MCF 10A (cell line): ENCODE results near the gene SNX7. TPM values are rescaled to one million over a fixed set of nuclear protein-coding genes. Genes with fewer than 3 reads are reported as not detected.

Experiments
- BruUV-seq: library from RNA; stranded (reverse); fragments of 400-500 nt; replicated peaks from 2 replicates; lab custom pipeline; 2021; lab: Mats Ljungman, UMichigan
- CTCF ChIA-PET: fragments of 300-600 bp; sonication (Branson Sonifier 250); formaldehyde crosslinking; extraction: SDS; loops from one replicate; lab custom pipeline; 2021; ENCODE audit warnings: antibody characterized with exemption, inconsistent platforms; lab: Yijun Ruan, JAX
- POLR2A ChIA-PET: fragments of 300-600, 350-650 bp; sonication (Branson Sonifier 250); formaldehyde crosslinking; extraction: SDS; loops from one replicate; lab custom pipeline; 2020; ENCODE audit warnings: antibody characterized with exemption, inconsistent platforms; lab: Yijun Ruan, JAX
- DNase-seq: peaks from one replicate; pipeline ENCODE4 v3.0.0-alpha.2; 2018; ENCODE audit not compliant: unreplicated experiment
- H3K27ac Mint-ChIP-seq: one replicate; pipeline ENCODE4 v1.8.0; 2022; ENCODE audit warnings: mild to moderate bottlenecking, low read depth, mixed read lengths; ENCODE audit not compliant: unreplicated experiment
- H3K27me3 Mint-ChIP-seq: one replicate; pipeline ENCODE4 v1.8.0; 2022; ENCODE audit warnings: mixed read lengths; ENCODE audit not compliant: insufficient read depth, unreplicated experiment
- H3K36me3 Mint-ChIP-seq: one replicate; pipeline ENCODE4 v1.8.0; 2022; ENCODE audit warnings: mild to moderate bottlenecking, moderate library complexity, mixed read lengths; ENCODE audit not compliant: insufficient read depth, unreplicated experiment
- H3K4me1 Mint-ChIP-seq: one replicate; pipeline ENCODE4 v1.8.0; 2022; ENCODE audit warnings: mixed read lengths; ENCODE audit not compliant: insufficient read depth, unreplicated experiment
- H3K4me3 Mint-ChIP-seq: one replicate; pipeline ENCODE4 v1.8.0; 2022; ENCODE audit warnings: mild to moderate bottlenecking, moderate library complexity, mixed read lengths; ENCODE audit not compliant: unreplicated experiment
- H3K9me3 Mint-ChIP-seq: one replicate; pipeline ENCODE4 v1.8.0; 2022; ENCODE audit warnings: mixed read lengths; ENCODE audit not compliant: unreplicated experiment
- intact Hi-C: fragments of 100-400 bp; cut with micrococcal nuclease; formaldehyde crosslinking; loops from 2 replicates; pipeline ENCODE4 v1.14.1; 2022
- total RNA-seq: library from RNA; stranded (reverse); gene quantifications from 2 replicates; pipeline ENCODE4 v1.2.3, GENCODE V29; 2022
- TF ChIP-seq, protein P1 (sequence below): fragments of 200-600 bp; IDR thresholded peaks from one replicate; pipeline ENCODE4 v1.8.0; 2022; ENCODE audit warnings: antibody characterized with exemption, mild to moderate bottlenecking; ENCODE audit not compliant: unreplicated experiment

SNX7 gene
- total RNA-seq, 1 experiment from 2014 or later, result 24.2 TPM

GRCh38 chr1:98705591-98705990, 44.1 kb downstream of the SNX7 start:
- H3K27me3 Mint-ChIP-seq, result no peaks in the 10 kb centered on the region
- H3K9me3 Mint-ChIP-seq, result no peaks in the 10 kb centered on the region
- CTCF ChIA-PET, result no interaction called here
- POLR2A ChIA-PET, result interaction anchor here (0.9 kb wide), 1 partner anchor 16 kb away, joined by 6 read pairs; no protein-coding TSS in a partner anchor
- H3K27ac Mint-ChIP-seq, result no peak overlapping the region
- no peak overlapping the region for H3K4me3 Mint-ChIP-seq
- no peak for DNase-seq
- BruUV-seq, result no TSS peak
- TF ChIP-seq, protein P1, sequence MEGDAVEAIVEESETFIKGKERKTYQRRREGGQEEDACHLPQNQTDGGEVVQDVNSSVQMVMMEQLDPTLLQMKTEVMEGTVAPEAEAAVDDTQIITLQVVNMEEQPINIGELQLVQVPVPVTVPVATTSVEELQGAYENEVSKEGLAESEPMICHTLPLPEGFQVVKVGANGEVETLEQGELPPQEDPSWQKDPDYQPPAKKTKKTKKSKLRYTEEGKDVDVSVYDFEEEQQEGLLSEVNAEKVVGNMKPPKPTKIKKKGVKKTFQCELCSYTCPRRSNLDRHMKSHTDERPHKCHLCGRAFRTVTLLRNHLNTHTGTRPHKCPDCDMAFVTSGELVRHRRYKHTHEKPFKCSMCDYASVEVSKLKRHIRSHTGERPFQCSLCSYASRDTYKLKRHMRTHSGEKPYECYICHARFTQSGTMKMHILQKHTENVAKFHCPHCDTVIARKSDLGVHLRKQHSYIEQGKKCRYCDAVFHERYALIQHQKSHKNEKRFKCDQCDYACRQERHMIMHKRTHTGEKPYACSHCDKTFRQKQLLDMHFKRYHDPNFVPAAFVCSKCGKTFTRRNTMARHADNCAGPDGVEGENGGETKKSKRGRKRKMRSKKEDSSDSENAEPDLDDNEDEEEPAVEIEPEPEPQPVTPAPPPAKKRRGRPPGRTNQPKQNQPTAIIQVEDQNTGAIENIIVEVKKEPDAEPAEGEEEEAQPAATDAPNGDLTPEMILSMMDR, result no peak
- intact Hi-C loops, result no loop called here
- H3K4me1 Mint-ChIP-seq, result no peaks in the 10 kb centered on the region
- H3K36me3 Mint-ChIP-seq, result peaks cover 21% of the 10 kb centered on the region

DNA sequence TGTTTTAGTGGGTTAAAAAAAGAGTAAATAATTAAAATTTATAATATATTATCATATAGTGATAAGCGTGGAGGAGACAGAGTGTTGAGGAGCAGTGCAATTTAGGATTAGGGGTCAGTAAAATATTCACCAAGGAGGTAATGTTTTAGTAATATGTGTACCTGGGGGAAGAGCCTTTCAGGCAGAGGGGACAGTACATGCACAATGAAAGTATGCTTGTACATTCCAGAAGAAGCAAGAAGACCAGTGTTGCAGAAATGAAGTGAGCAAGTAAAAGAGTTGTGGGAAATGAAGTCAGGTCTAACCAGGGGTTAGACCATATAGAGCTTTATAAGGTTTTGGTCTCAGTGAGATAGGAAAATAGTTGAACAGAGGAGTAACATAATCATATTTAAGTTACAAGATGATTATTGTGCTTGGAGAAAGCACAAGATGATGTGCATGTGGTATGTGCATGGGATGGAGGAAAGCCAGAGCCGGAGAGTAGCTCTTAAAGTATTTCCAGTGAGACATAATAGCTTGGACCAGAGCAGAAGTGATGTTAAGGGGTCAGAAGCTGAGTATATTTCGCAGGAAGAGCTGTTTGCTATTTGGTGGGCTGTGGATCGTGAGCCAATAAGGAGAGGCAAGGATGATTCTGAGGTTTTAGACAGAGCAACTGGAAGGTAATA, 44.8 kb downstream of the SNX7 start:
- intact Hi-C loops, result no loop called here
- Mint-ChIP-seq H3K4me3 (no peak overlapping the region), H3K4me1 (no peaks in the 10 kb centered on the region), H3K9me3 (no peaks in the 10 kb centered on the region), H3K27ac (no peak overlapping the region), H3K27me3 (no peaks in the 10 kb centered on the region), H3K36me3 (peaks cover 21% of the 10 kb centered on the region)
- TF ChIP-seq, protein P1, result no peak
- POLR2A ChIA-PET, result interaction anchor here (0.7 kb wide), 1 partner anchor 831 kb away, joined by 4 read pairs; no protein-coding TSS in a partner anchor
- no peak for DNase-seq
- no TSS peak for BruUV-seq
- CTCF ChIA-PET, result interaction anchor here (0.5 to 1.0 kb wide), 3 partner anchors 41 to 327 kb away, joined by 3 to 4 read pairs (median 4); no protein-coding TSS in a partner anchor

DNA sequence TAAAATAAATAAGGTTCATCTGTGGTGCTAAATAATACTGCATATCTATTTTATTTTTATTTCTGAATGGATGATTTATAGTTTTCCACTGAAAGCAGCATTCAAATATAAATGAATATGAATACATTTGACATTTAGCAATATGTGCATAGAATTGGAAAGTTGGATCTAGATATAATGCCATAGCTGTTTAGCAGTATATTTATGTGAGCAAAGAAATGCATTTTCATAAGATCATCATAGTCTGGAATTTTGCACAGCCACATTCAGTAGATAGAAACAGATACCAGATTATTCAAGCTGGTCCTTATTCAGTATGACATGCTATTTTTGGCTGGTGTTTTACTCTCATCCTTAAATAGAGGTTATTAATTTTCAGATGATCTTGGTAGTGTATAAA, 46.0 kb downstream of the SNX7 start:
- intact Hi-C loops, result no loop called here
- DNase-seq, result no peak
- H3K4me3 Mint-ChIP-seq, result no peak overlapping the region
- TF ChIP-seq, protein P1, result no peak
- ChIA-PET POLR2A (interaction anchor here (0.7 kb wide), 1 partner anchor 1426 kb away, joined by 3 read pairs; the partner anchor contains the start of gene TRMT13), CTCF (interaction anchor here (0.6 to 1.5 kb wide), 2 partner anchors 22 to 454 kb away, joined by 3 read pairs; no protein-coding TSS in a partner anchor)
- no peaks in the 10 kb centered on the region for H3K27me3 Mint-ChIP-seq
- no peak overlapping the region for H3K27ac Mint-ChIP-seq
- no peaks in the 10 kb centered on the region for H3K4me1 Mint-ChIP-seq
- H3K36me3 Mint-ChIP-seq, result peaks cover 34% of the 10 kb centered on the region
- H3K9me3 Mint-ChIP-seq, result no peaks in the 10 kb centered on the region
- no TSS peak for BruUV-seq

- TF ChIP-seq, protein P1, result no peak
- H3K27ac Mint-ChIP-seq, result no peak overlapping the region
- POLR2A ChIA-PET, result no interaction called here
- CTCF ChIA-PET, result no interaction called here
- no peak overlapping the region for H3K4me3 Mint-ChIP-seq
- H3K27me3 Mint-ChIP-seq, result no peaks in the 10 kb centered on the region
- no peaks in the 10 kb centered on the region for H3K9me3 Mint-ChIP-seq
- intact Hi-C loops, result no loop called here
- no peak for DNase-seq
- BruUV-seq, result no TSS peak
- no peaks in the 10 kb centered on the region for H3K4me1 Mint-ChIP-seq
- H3K36me3 Mint-ChIP-seq, result peaks cover 26% of the 10 kb centered on the region
Observed at GRCh38 chr1:98709906-98710305, 48.4 kb downstream of the SNX7 start.
